K562 (cell line): ENCODE data around the gene LRRC3C. TPM values are rescaled to one million over a fixed set of nuclear protein-coding genes. Genes with fewer than 3 reads are reported as not detected.

Experiments
- CHD1 ChIP-seq: fragments of 200-600 bp; sonication (generic); IDR thresholded peaks from one replicate; pipeline ENCODE4 v1.6.1; 2012; ENCODE audit warnings: mild to moderate bottlenecking, moderate library complexity, low read length, inconsistent platforms
- CREB1 ChIP-seq, 2 experiments: sonication (generic) in 1 of 2; formaldehyde crosslinking in 1 of 2; IDR thresholded peaks; 2 replicates each; pipeline versions ENCODE4 v1.6.1 to v1.8.0; 2012 to 2022; ENCODE audit warnings: inconsistent platforms in 1 of 2, mild to moderate bottlenecking in 1 of 2, missing genetic modification reagents in 1 of 2, moderate library complexity in 1 of 2
- E2F3 ChIP-seq: fragments of 250-450 bp; sonication (Bioruptor Pico); IDR thresholded peaks from 2 replicates; pipeline ENCODE4 v1.4.0; 2020; ENCODE audit warnings: mild to moderate bottlenecking
- ETV1 ChIP-seq: fragments of 450-650 bp; conservative IDR thresholded peaks from 2 replicates; pipeline ENCODE4 v1.6.1; 2016; ENCODE audit warnings: missing genetic modification characterization, control low read depth, low read depth, missing compliant biosample characterization
- GATAD2A ChIP-seq: fragments of 450-650 bp; IDR thresholded peaks from 2 replicates; pipeline ENCODE4 v1.6.1; 2017
- HDAC3 ChIP-seq: fragments of 450-650 bp; IDR thresholded peaks from 2 replicates; pipeline ENCODE4 v1.6.1; 2018; ENCODE audit warnings: borderline replicate concordance, mild to moderate bottlenecking, moderate library complexity; ENCODE audit not compliant: partially characterized antibody
- LCOR ChIP-seq: sonication (generic); formaldehyde crosslinking; IDR thresholded peaks from 2 replicates; pipeline ENCODE4 v1.8.0; 2022; ENCODE audit warnings: mild to moderate bottlenecking, missing genetic modification reagents
- NFATC3 ChIP-seq: fragments of 450-650 bp; IDR thresholded peaks from 2 replicates; pipeline ENCODE4 v1.6.1; 2017; ENCODE audit warnings: mild to moderate bottlenecking
- NR3C1 ChIP-seq: sonication (generic); formaldehyde crosslinking; IDR thresholded peaks from 2 replicates; pipeline ENCODE4 v1.8.1; 2022; ENCODE audit warnings: missing genetic modification reagents
- PYGO2 ChIP-seq: fragments of 450-650 bp; IDR thresholded peaks from 2 replicates; pipeline ENCODE4 v1.6.1; 2016; ENCODE audit warnings: mild to moderate bottlenecking, missing genetic modification characterization, moderate library complexity, missing compliant biosample characterization
- RBM22 ChIP-seq: fragments of 200-400 bp; formaldehyde crosslinking; IDR thresholded peaks from 2 replicates; pipeline ENCODE4 v1.6.1; 2018; ENCODE audit warnings: low read length, low read depth; ENCODE audit not compliant: poor library complexity, severe bottlenecking
- SRSF7 ChIP-seq: fragments of 200-400 bp; formaldehyde crosslinking; optimal IDR thresholded peaks from 2 replicates; pipeline ENCODE3; 2017; ENCODE audit warnings: mild to moderate bottlenecking, low read depth, low read length
- TAF9B ChIP-seq: fragments of 450-650 bp; IDR thresholded peaks from 2 replicates; pipeline ENCODE4 v1.6.1; 2018; ENCODE audit warnings: mild to moderate bottlenecking; ENCODE audit not compliant: partially characterized antibody
- TCF7 ChIP-seq: sonication (generic); IDR thresholded peaks from 2 replicates; pipeline ENCODE4 v1.6.1; 2016; ENCODE audit warnings: antibody characterized with exemption, borderline replicate concordance
- TRIM28 ChIP-seq: fragments of 450-650 bp; IDR thresholded peaks from 2 replicates; pipeline ENCODE4 v1.6.1; 2017
- U2AF2 ChIP-seq: fragments of 200-400 bp; formaldehyde crosslinking; optimal IDR thresholded peaks from 2 replicates; pipeline ENCODE3; 2017; ENCODE audit warnings: low read depth, mild to moderate bottlenecking, low read length
- ZNF184 ChIP-seq: sonication (generic); formaldehyde crosslinking; IDR thresholded peaks from 2 replicates; pipeline ENCODE4 v1.5.0; 2020; ENCODE audit warnings: missing genetic modification reagents
- ZNF23 ChIP-seq: fragments of 250-450 bp; sonication (Bioruptor Pico); IDR thresholded peaks from 2 replicates; pipeline ENCODE4 v1.4.0; 2020; ENCODE audit warnings: mild to moderate bottlenecking
- ZNF436 ChIP-seq: fragments of 250-450, 450-650 bp; sonication (Bioruptor Pico); formaldehyde crosslinking; IDR thresholded peaks from 2 replicates; pipeline ENCODE4 v1.7.0; 2020; ENCODE audit warnings: mild to moderate bottlenecking
- polyA plus RNA-seq, 8 experiments: library from polyadenylated mRNA; depleted of rRNA in 4 of 8; stranded (reverse) in 5 of 8; unstranded in 3 of 8; fragments of >200 nt; fragmentation: Nextera tagmentation in 2 of 8; fragmentation: Illumina TruSeq in 1 of 8; extraction: Ambion mirVana in 2 of 8; extraction: Trizol in 1 of 8; gene quantifications; 2 replicates each; pipeline versions ENCODE4 v1.2.1 to v1.2.3, GENCODE V29; 2011 to 2014; ENCODE audit warnings: inconsistent platforms in 1 of 8, missing spikeins in 1 of 8
- total RNA-seq, 7 experiments: library from RNA; depleted of rRNA in 6 of 7; stranded (reverse); fragments of >200 nt in 6 of 7; fragmentation: Illumina TruSeq in 2 of 7; extraction: Trizol in 2 of 7; gene quantifications; 2 replicates each; pipeline versions ENCODE4 v1.2.1 to v1.2.3, GENCODE V29; 2011 to 2021; ENCODE audit warnings: low replicate concordance in 1 of 7
- TF ChIP-seq, protein P1 (sequence below): fragments of 450-650 bp; IDR thresholded peaks from 2 replicates; pipeline ENCODE4 v1.6.1; 2014; ENCODE audit warnings: low read depth, mild to moderate bottlenecking, moderate library complexity, borderline replicate concordance
- TF ChIP-seq, protein P2 (sequence below): fragments of 150-350 bp; conservative IDR thresholded peaks from 2 replicates; pipeline ENCODE4 v1.6.1; 2014; ENCODE audit warnings: low read length
- TF ChIP-seq, protein P3 (sequence below), 2 experiments: fragments of 450-650 bp; IDR thresholded peaks; 2 replicates each; pipeline ENCODE4 v1.6.1; 2016
- TF ChIP-seq, protein P4 (sequence below): sonication (generic); formaldehyde crosslinking; IDR thresholded peaks from 2 replicates; pipeline ENCODE4 v1.8.0; 2022; ENCODE audit warnings: mild to moderate bottlenecking, missing genetic modification reagents

LRRC3C gene
- total and polyA plus RNA-seq, 9 of the 15 experiments (the other 6 are each of a cell fraction or from before 2014, with no cell fraction given): not detected

DNA sequence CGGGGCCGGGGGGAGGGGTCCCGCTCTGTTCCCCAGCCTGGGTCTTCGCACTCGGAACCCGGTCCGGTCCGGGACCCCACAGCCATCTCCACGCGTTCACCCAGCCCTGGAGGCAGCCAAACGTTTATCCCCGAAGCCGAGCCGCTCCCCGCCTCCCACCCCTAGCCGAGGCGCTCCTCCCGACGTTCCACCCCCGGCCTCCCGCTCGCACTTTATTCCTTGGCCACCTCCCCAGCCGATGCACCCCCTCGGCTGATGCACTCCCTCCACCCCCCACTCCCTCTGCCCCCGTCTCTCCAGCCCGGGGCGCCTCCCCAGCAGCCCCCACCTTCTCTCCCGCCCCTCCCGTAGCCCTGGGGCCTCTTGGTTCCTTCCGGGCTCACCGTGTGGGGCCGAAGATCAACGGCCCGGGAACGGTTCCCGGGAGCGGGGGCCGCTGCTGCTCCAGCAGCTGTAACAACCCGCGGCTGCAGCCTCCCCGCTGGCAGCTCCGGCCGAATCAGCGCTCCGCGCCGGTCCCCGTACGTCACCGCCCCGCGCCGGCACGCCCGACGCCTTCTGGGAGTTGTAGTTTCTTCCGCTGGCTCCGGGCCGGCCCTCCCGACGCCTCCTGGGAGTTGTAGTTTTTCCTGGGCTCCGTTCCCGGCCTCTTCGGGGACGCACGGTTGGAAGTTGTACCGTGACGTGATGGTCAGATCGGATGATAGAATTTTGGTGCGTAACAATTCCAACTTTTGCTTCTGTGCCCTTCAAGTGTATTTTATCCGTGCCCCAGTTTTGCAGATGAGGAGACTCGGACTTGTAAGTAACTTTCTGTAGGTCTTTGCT lies at the start of gene LRRC3C, which contains the start of gene ORMDL3 (continued):
- TF ChIP-seq E2F3 (CRISPR knock-in tag) (no peak), U2AF2 (no peak), CREB1 (IDR thresholded peaks at IDR 0.05) (peak; percentile 100), CREB1 (CRISPR knock-in tag; IDR thresholded peaks at IDR 0.05) (peak; percentile 99), CHD1 (no peak), NR3C1 (CRISPR knock-in tag) (no peak), LCOR (no peak), NFATC3 (no peak), ZNF23 (CRISPR knock-in tag) (no peak), PYGO2 (no peak), TRIM28 (no peak), HDAC3 (no peak), ZNF184 (CRISPR knock-in tag) (no peak), GATAD2A (no peak), ZNF436 (no peak), RBM22 (no peak), TAF9B (no peak), ETV1 (no peak; the same call in 1 of the 2 replicates), TCF7 (no peak), SRSF7 (no peak)
- TF ChIP-seq, protein P1, sequence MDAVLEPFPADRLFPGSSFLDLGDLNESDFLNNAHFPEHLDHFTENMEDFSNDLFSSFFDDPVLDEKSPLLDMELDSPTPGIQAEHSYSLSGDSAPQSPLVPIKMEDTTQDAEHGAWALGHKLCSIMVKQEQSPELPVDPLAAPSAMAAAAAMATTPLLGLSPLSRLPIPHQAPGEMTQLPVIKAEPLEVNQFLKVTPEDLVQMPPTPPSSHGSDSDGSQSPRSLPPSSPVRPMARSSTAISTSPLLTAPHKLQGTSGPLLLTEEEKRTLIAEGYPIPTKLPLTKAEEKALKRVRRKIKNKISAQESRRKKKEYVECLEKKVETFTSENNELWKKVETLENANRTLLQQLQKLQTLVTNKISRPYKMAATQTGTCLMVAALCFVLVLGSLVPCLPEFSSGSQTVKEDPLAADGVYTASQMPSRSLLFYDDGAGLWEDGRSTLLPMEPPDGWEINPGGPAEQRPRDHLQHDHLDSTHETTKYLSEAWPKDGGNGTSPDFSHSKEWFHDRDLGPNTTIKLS: peak; percentile 96
- TF ChIP-seq, protein P2, sequence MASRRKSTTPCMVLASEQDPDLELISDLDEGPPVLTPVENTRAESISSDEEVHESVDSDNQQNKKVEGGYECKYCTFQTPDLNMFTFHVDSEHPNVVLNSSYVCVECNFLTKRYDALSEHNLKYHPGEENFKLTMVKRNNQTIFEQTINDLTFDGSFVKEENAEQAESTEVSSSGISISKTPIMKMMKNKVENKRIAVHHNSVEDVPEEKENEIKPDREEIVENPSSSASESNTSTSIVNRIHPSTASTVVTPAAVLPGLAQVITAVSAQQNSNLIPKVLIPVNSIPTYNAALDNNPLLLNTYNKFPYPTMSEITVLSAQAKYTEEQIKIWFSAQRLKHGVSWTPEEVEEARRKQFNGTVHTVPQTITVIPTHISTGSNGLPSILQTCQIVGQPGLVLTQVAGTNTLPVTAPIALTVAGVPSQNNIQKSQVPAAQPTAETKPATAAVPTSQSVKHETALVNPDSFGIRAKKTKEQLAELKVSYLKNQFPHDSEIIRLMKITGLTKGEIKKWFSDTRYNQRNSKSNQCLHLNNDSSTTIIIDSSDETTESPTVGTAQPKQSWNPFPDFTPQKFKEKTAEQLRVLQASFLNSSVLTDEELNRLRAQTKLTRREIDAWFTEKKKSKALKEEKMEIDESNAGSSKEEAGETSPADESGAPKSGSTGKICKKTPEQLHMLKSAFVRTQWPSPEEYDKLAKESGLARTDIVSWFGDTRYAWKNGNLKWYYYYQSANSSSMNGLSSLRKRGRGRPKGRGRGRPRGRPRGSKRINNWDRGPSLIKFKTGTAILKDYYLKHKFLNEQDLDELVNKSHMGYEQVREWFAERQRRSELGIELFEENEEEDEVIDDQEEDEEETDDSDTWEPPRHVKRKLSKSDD: no peak
- TF ChIP-seq, protein P3, sequence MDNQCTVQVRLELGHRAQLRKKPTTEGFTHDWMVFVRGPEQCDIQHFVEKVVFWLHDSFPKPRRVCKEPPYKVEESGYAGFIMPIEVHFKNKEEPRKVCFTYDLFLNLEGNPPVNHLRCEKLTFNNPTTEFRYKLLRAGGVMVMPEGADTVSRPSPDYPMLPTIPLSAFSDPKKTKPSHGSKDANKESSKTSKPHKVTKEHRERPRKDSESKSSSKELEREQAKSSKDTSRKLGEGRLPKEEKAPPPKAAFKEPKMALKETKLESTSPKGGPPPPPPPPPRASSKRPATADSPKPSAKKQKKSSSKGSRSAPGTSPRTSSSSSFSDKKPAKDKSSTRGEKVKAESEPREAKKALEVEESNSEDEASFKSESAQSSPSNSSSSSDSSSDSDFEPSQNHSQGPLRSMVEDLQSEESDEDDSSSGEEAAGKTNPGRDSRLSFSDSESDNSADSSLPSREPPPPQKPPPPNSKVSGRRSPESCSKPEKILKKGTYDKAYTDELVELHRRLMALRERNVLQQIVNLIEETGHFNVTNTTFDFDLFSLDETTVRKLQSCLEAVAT (IDR thresholded peaks at IDR 0.05): no peak
- TF ChIP-seq, protein P4, sequence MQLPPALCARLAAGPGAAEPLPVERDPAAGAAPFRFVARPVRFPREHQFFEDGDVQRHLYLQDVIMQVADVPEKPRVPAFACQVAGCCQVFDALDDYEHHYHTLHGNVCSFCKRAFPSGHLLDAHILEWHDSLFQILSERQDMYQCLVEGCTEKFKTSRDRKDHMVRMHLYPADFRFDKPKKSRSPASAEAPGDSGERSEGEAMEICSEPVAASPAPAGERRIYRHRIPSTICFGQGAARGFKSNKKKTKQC (CRISPR knock-in tag): no peak
